H4 (cell line): Measurements from ENCODE around the gene PRDM10. TPM values are rescaled to one million over a fixed set of nuclear protein-coding genes. Genes with fewer than 3 reads are reported as not detected.
"Not testable (repeated sequence)": the region's sequence is repeated elsewhere in the genome, so short reads cannot be mapped to it uniquely, and the experiment has no call there.

Experiments
- DNase-seq: peaks from one replicate; pipeline ENCODE4 v3.0.0-alpha.2; 2015; ENCODE audit warnings: low spot score
- total RNA-seq: library from RNA; depleted of rRNA; stranded (reverse); fragments of >200 nt; shearing (Covaris generic); gene quantifications from 2 replicates; pipeline ENCODE4 v1.2.3, GENCODE V29; 2014; rRNA removed

Gene PRDM10, protein sequence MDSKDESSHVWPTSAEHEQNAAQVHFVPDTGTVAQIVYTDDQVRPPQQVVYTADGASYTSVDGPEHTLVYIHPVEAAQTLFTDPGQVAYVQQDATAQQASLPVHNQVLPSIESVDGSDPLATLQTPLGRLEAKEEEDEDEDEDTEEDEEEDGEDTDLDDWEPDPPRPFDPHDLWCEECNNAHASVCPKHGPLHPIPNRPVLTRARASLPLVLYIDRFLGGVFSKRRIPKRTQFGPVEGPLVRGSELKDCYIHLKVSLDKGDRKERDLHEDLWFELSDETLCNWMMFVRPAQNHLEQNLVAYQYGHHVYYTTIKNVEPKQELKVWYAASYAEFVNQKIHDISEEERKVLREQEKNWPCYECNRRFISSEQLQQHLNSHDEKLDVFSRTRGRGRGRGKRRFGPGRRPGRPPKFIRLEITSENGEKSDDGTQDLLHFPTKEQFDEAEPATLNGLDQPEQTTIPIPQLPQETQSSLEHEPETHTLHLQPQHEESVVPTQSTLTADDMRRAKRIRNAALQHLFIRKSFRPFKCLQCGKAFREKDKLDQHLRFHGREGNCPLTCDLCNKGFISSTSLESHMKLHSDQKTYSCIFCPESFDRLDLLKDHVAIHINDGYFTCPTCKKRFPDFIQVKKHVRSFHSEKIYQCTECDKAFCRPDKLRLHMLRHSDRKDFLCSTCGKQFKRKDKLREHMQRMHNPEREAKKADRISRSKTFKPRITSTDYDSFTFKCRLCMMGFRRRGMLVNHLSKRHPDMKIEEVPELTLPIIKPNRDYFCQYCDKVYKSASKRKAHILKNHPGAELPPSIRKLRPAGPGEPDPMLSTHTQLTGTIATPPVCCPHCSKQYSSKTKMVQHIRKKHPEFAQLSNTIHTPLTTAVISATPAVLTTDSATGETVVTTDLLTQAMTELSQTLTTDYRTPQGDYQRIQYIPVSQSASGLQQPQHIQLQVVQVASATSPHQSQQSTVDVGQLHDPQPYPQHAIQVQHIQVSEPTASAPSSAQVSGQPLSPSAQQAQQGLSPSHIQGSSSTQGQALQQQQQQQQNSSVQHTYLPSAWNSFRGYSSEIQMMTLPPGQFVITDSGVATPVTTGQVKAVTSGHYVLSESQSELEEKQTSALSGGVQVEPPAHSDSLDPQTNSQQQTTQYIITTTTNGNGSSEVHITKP
- 2.4 and 4.3 TPM in 2 replicates for total RNA-seq

GRCh38 chr11:130002352-130002845, at the start of gene PRDM10:
Gene PRDM10, minus strand, starts transcription at chr11:130002835. Its CDS starts 41,871 bp downstream, at chr11:129960964.
- peak; percentile 73 for DNase-seq

DNA sequence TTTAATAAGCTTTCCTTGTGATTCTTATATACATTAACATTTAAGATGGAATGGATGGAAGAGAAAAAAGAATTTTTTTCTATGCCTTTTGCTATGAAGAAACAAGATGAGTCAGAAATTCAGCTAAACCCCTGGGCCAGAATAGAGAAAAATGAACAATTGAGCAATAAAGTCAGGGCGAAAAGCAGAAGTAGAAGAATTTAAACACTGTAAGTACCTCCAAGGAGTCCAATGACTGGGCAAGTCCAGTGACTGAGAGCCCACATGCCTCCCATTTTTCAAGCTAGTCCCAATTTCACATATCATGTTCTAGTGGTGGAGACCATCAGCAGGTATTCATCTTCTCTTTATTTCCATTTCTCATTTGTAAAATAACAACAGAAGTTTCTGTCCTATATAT, 48.4 kb upstream of the PRDM10 start:
- no peak for DNase-seq

- DNase-seq, result no peak
These were observed 47.6 kb upstream of the PRDM10 start for GRCh38 chr11:130050257-130050656.

GRCh38 chr11:130049328-130049771, 46.7 kb upstream of the PRDM10 start:
- no peak for DNase-seq

DNA sequence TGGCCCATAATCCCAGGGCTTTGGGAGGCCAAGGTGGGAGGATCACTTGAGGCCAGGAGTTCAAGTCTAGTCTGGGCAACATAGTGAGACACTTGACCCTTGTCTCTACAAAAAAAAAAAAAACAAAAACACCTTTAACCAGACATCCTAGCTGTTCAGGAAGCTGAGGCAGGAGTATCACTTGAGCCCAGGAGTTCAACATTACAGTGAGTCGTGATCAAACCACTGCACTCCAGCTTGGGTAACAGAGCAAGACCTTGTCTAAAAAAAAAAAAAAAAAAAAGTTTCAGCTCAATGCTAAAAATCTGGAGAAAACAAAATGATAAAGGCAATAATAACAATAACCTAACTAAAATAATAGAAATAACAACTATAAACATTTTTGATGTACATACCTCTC, 44.5 kb upstream of the PRDM10 start:
- DNase-seq, result no peak

DNA sequence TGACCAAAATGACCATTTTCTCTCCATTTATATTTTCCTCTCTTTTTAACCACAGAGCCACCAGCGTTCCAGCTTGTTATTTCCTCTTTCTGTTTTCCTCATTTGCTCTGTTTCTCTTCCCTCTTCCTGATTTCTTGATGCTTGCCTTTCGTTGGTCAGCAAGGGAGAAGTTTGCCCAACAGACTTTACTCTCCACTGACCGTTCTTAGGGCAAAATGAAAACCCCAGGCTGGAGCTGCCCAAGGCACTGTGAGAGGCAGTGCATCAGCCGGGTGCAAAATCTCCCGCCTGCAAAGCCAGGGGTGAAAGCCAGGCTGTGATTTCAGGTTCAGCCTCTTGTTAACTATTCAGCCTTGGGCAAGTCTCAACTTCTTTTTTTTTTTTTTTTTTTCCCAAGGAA, 40.9 kb upstream of the PRDM10 start:
- DNase-seq, result no peak

DNA sequence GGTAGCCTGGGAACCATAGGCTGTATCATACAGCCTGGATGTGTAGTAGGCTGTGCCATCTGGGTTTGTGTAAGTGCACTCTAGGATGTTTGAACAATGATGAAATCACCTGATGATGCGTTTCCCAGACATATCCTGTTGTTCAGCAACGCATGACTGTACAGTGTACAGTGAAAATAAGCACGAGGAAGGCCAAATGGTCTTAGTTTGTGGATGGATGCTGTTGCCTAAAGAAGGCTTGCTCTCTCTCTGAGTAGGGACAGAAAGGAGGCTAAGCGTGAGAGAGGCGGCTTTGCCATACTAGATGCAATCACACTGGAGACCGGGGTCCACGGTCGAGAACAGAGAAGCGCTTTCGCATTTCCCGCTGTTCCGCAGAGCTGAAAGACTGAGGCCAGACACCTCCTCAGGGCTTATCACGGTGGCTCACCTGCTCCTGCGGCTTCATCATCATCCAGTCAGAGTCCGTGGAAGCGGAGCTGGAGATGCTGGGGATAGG, 39.5 kb upstream of the PRDM10 start:
- peak; percentile 48 for DNase-seq

GRCh38 chr11:130040281-130040940, 37.8 kb upstream of the PRDM10 start:
- DNase-seq, result no peak

DNA sequence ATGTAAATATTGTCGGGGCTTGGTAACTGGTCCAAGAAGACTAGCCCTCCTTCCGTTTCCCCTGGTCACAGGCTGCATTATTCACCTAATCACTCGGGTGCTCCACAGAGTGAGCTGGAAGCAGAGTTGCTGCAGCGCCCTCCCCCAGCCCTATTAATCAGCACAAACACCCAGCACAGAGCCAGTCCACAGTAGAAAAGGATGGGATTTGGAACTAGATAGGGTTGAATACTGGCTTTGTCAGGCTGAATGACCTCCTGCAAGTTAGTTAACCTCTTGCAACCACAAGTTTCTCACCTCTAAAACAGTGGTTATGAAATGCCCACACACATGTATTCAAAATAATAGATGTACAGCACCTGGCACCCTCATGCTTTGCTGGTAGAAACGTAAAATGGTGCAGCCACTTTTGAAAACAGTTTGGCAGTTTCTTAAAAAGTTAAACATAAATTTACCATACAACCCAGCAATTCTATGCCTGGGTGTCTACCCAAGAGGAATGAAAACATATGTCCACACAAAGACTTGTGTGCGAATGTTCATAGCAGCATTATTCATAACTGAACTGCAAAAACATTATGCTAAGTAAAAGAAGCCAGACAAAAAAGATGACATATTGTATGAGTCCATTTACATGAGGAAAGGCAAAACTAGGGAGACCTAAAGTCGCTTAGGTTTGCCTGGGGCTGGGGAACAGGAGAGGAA, 35.4 kb upstream of the PRDM10 start:
- no peak for DNase-seq

- DNase-seq, result peak; percentile 48
These were observed 34.4 kb upstream of the PRDM10 start for GRCh38 chr11:130037058-130037457.

GRCh38 chr11:130034236-130034635, 31.6 kb upstream of the PRDM10 start:
- no peak for DNase-seq

DNA sequence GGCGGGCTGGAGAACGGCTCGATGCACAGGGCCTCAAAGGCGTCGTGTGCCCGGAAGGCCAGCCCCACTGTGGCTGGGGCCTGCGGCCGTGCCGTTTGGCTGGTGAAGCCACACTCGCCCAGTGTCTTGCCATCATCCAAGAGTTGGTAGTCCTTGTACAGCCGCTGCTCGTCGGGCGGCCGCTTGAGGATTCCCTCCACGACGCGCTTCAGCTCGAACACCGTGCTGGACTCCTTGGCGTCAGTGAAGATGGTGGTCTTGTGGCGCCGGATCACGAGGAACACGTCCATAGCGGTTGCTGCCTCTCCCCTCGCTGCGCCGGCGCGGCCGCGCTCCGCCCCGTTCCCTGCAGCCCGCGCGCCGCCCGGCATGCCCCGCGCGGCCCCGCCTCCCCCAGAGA, 30.3 kb upstream of the PRDM10 start:
- no peak for DNase-seq

DNA sequence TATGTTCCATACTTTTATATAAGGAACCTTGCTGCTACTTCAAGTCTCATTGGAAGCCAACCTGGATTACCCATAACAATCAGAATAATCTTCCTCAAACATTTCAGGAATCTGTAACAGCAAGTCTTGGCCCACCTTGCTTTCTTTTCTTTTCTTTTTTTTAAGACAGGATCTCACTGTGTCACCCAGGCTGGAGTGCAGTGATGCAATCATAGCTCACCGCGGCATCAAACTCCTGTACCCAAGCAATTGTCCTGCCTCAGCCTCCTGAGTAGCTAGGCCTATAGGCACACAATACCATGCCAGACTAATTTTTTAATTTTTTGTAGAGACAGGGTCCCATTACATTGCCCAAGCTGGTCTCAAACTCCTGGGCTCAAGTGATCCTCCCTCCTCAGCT, 29.3 kb upstream of the PRDM10 start:
- DNase-seq, result no peak

DNA sequence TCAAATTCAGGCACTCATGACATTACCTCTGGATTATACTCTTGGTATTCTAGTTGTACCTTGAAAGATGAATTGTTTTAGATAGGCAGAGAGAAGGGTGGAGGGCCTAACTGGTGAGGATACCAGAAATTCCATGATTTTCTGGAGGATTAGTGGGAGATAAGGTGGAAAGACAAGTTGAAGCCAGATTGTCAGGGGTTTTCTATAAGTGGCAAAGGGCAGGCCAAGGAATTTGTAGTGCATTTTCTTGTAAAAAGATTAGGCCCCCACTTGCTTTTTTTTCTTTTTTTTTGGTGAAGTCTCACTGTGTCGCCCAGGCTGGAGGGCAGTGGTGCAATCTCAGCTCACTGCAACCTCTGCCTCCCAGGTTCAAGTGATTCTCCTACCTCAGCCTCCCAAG, 28.4 kb upstream of the PRDM10 start:
- no peak for DNase-seq

- no peak for DNase-seq
These were observed 26.5 kb upstream of the PRDM10 start for GRCh38 chr11:130029137-130029536.

DNA sequence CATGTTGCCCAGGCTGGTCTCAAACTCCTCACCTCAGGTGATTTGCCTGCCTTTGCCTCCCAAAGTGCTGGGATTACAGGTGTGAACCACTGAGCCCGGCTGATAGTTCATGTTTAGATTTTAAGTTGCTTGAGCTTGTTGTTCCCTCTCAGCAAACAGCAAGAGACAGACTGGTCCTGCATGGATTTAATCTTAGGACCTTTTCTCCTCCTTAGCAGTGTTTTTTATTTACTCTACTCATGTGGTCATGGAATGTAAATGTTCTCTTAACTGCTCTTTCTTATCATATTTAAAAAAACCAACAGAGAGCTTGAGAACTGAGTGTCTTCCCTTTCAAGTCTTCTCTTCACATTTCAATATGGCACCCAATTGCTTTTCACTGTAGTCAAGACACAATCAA, 22.7 kb upstream of the PRDM10 start:
- DNase-seq, result no peak

DNA sequence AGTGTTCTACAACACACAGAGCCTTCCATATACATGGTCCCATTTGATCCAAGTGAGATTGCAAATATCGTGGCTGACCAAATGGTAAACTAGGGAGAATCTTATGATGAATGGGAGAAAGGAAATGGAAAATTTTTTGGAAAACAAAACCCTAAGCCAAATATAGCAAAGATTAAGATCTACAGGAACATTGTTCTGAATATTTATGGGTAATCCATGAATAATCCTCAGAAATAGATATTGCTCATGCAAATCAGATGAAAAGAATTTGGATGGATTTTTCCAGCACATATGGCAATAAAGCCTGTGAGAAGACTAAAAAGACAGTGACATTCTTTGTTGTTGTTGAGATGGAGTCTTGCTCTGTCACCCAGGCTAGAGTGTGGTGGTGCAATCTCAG, 21.7 kb upstream of the PRDM10 start:
- DNase-seq, result no peak

DNA sequence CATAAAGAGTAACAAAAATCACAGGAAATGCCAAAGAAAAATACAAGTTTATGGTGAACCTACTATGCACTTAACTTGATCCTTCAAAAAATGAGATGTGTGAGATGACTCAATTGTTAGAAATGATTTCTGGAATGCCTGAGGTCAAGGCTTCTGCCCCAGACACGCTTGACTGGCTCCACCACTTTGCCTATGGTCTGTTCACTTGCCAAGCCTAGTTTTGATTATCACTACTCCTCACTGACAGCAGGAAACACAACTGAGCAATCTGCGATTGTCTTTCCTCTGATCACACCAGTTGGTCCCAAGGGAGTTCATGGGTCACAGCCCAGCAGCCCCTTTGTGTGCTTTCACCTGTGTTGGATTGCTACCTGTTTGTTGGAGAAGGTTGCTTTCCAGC, 20.6 kb upstream of the PRDM10 start:
- DNase-seq, result peak; percentile 27

- no peak for DNase-seq
These were observed 20.2 kb upstream of the PRDM10 start for GRCh38 chr11:130022799-130023198.

GRCh38 chr11:130021606-130022005, 19.0 kb upstream of the PRDM10 start:
- not testable (repeated sequence) for DNase-seq

DNA sequence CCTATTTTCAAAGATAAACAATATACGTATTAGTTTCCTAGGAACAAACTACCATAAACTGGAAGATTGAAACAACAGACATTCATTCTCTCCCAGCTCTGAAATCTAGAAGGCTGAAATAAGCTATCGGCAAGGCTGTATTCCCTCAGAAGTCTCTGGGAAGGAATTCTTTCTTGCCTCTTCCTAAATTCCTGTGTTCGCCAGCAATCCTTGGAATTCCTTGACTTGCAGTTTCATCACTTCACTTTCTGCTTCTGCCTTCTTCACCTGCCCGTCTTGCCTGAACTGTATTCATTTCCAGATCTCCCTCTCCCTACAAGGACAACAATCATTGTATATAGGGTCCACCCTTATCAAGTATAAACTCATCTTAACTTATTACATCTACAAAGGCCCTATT, 17.7 kb upstream of the PRDM10 start:
- DNase-seq, result no peak
